NCI-H460 (cell line): ENCODE results near the gene AURKAIP1. TPM values are rescaled to one million over a fixed set of nuclear protein-coding genes. Genes with fewer than 3 reads are reported as not detected.
"Not testable (repeated sequence)": the region's sequence is repeated elsewhere in the genome, so short reads cannot be mapped to it uniquely, and the experiment has no call there.

Experiments used
- DNase-seq: peaks from one replicate; pipeline ENCODE4 v3.0.0-alpha.2; 2016; ENCODE audit warnings: low read depth; ENCODE audit errors: extremely low read depth
- total RNA-seq: library from RNA; depleted of rRNA; stranded (reverse); fragments of >200 nt; shearing (Covaris generic); gene quantifications from 2 replicates; pipeline ENCODE4 v1.2.3, GENCODE V29; 2014

The AURKAIP1 gene
- total RNA-seq, 1 experiment from 2014 or later: 103 TPM

GRCh38 chr1:1388078-1388472 is 13.1 kb upstream of the AURKAIP1 start:
- DNase-seq: no peak

- DNase-seq: no peak
Measured at GRCh38 chr1:1387098-1388077, 12.4 kb upstream of the AURKAIP1 start.

DNA sequence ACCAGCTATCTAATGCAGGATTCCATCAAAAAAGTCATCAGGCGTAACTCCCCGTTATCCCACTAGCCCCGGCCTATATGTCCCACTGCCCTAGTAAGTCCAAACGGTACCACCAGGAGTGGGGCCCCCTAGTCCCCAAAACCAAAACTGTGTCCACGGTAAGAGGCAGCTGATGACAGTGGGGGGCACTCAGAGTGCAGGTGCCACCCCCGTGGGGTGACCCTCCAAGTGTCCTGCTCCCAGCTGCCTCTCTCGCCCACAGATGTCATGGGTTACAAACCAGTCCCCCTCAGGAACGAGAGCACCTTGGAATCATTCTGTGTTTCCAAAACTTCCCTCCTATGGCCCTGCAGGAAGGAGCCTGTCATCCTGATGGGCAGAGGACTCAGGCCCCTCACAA is 10.9 kb upstream of the AURKAIP1 start:
- no peak for DNase-seq

DNA sequence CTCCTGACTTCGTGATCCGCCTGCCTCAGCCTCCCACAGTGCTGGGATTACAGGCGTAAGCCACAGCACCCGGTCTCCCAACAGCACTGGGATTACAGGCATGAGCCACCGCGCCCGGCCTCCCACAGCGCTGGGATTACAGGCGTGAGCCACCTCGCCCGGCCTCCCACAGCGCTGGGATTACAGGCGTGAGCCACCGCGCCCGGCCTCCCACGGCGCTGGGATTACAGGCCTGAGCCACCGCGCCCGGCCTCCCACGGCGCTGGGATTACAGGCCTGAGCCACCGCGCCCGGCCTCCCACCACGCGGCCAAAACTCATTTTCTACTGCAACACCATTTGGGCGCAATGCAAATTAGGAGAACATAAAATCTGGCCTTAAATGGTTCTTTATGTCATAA is 10.3 kb upstream of the AURKAIP1 start:
- not testable (repeated sequence) for DNase-seq

GRCh38 chr1:1381294-1381693 is 6.3 kb upstream of the AURKAIP1 start:
- DNase-seq: no peak

DNA sequence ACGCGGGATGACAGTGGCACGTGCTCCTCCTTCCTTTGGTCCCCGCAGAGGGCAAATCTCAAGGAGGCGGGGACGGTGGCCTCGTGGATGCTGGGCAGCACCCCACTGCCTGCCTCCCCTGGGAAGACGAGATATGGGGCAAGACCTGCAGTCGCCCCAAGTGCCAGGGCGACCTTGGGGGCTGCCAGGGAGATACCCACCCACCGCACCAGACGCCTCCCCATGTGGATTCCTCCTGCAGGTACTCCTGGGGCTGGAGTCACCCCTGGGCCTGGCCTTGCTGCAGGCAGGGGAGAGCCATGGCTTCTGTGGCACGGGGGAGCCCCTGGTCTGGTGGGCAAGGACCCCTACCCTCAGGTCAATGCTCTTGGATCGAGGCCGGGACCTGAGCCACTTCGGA is 5.9 kb upstream of the AURKAIP1 start:
- DNase-seq: no peak

DNA sequence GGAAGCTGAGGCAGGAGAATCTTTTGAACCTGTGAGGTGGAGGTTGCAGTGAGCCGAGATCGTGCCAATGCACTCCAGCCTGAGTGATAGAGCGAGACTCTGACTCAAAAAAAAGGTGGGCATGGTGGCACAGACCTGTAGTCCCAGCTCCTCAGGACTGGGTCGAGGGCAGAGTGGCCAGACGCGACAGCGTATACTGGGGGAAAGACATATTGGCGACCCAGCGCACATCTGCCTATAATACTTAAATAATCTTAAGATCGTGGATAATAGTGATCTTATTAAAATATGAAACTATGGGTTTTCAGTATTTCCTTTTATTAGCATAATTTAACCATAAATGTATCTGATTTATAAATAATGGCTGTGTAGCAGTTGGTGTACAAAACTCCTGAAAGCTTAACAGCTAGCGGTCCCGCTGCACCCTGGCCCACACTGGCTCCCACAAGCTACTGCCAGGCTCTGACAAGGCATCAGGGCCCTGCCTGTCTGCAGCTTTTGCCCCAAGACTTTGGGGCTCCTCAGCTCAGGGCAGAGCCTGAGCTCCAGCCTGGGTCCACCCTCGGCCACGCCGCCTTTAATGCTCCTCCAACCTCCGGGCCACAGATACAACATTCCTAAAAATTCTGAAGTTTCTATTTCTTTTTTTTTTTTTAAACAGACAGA is 2.7 kb upstream of the AURKAIP1 start:
- DNase-seq: no peak

GRCh38 chr1:1376551-1377226 is 1.7 kb upstream of the AURKAIP1 start:
- no peak for DNase-seq

- DNase-seq: no peak
Measured at GRCh38 chr1:1374589-1374928, 448 bp downstream of the AURKAIP1 start.

GRCh38 chr1:1373815-1374588 is 1.0 kb downstream of the AURKAIP1 start:
- no peak for DNase-seq

- no peak for DNase-seq
Measured at GRCh38 chr1:1373051-1373814, 1.8 kb downstream of the AURKAIP1 start.

DNA sequence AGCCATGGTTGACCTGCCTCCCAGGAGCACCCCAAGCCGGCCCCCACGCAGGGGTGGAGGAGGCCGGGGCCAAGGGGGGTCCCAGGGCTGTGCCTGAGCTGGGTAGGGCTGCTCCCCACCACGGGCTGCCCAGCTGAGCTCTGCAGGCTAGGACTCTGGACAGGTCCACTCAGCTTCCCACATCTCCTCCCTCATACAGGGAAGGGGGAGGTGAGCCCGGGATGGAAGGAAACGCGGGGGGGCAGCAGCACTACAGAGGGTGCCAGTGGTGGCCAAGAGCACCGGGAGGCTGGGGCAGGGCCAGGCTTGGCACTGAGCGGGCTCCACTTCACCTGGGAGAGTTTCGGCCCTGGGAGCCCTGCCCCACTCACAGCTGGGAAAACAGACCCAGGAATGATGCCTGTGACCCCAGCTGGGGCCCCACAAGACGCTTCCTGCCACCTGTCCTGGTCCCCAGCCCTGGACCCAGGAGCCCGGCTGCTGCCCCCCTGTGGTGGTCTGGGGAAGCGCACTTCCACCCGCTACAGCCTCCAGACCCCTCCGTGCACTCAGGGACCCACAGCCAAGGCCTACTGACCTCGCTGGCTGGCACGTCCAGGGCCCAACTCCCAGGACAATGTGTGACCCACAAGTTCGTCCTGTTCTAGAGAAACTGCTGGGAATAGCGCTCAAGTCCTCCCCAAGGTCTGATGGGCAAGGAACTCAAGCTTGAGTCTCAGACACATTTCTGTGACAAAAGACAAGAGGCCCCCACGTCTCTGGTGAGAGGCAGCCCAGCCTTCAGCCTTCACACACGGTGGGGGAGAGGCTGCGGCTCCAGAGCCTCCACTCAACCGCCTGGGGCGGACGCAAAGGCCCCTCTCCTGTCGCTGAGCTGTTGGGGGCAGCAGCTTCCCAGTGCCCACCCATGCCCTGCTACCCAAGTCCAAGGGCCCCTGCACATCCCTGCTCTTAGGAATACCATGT is 3.0 kb downstream of the AURKAIP1 start:
- peak; percentile 31 for DNase-seq

DNA sequence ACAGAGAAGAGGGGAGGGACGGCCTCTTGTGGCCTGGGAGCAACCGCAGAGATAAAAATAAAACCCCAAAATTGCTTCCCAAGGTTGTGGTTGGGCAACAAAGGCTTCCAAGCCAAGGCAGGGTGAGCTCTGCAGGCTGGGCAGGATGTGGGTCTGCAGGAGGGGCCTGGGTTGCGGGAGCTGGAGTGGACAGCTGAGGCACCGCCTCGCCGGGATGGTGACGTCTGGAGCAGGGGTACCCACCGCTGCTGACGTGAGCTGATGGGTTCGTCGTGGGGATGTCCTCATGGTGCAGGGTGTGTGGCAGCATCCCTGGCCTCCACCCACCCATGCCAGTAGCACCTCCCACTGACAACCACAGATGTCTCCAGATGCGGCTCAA is 3.7 kb downstream of the AURKAIP1 start:
- no peak for DNase-seq

DNA sequence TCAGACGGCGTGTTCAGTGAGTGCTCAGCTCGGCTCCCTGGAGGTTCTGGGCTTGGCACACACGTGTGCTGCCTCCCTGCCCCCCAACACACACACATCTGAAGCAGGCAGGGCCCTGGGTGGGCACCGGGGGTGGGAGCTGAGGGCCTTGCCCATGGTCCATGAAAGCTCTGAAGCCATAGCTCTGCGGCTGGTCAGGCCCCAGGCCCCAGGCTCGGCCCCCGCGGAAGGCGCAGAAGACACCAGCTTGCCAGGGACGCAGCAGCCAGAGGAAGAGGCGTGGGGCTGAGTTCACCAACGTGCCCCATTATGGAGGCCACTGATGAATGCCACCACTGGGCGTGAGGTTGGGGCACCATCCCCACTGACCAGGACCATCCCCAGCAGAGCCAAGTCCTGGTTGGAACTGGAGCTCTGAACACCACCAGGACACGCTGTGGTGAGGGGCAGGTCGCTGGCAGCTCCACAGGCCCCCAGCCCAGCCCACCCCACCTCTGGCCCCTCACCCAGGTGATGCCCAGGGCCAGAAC is 4.2 kb downstream of the AURKAIP1 start:
- no peak for DNase-seq

DNA sequence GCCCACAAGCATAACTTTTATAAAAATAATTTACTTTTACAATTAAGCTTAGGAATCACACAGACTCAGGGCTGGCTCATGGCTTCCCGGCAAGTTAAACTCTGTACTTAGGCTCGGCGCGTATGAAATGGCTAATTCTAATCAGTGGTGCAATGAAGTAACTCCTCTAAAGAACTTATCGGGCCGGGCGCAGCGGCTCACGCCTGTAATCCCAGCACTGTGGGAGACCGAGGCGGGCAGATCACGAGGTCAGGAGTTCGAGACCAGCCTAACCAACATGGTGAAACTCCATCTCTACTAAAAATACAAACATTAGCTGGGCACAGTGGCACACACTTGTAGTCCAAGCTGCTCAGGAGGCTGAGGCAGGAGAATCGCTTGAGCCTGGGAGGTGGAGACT is 4.9 kb downstream of the AURKAIP1 start:
- DNase-seq: not testable (repeated sequence)

GRCh38 chr1:1367315-1367714 is 7.7 kb downstream of the AURKAIP1 start:
- DNase-seq: no peak

GRCh38 chr1:1366699-1367066 is 8.3 kb downstream of the AURKAIP1 start:
- DNase-seq: no peak

DNA sequence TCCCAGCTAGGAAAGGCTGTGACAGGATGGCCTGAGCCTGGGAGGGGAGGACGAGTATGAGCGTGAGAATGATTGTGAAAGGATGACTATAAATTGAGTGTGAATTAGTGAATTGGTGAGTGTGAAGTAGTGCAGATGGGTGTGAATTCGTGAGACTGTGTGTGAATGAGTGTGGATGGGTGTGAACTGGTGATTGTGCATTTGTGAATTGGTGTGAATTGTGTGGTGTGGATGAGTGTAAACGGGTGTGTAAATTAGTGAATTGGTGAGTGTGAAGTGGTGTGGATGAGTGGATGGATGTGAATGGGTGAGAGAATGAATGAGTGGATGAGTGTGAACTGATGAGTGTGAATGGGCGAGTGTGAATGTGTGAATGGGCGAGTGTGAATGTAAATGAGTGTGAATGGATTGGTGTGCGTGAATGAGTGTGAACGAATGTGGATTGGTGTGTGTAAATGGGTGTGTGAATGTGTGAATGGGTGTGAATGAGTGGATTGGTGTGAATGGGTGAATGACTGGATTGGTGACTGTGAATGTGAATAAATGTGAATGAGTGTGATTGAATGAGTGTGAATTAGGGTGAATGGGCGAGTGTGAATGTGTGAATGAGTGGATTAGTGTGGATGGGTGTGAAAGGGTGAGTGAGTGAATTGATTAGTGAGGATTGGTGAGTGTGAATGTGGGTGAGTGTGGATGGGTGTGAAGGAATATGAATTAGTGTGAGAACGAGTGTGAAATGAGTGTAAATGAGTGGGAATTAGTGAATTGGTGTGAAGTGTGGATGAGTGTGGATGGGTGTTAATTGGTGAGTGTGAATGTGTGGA is 8.9 kb downstream of the AURKAIP1 start:
- DNase-seq: no peak
